GM21390 (cell line): ENCODE measurements around the gene SDHB.

Source experiments
- ATAC-seq: cut with Tn5 transposase; IDR thresholded peaks from one replicate; pipeline ENCODE4 v1.9.1; 2021; ENCODE audit not compliant: unreplicated experiment

SDHB gene

GRCh38 chr1:16970132-16970910, 83.5 kb downstream of the SDHB start:
- ATAC-seq = no peak

- ATAC-seq = no peak
These were observed 84.2 kb downstream of the SDHB start for GRCh38 chr1:16969651-16970050.

DNA sequence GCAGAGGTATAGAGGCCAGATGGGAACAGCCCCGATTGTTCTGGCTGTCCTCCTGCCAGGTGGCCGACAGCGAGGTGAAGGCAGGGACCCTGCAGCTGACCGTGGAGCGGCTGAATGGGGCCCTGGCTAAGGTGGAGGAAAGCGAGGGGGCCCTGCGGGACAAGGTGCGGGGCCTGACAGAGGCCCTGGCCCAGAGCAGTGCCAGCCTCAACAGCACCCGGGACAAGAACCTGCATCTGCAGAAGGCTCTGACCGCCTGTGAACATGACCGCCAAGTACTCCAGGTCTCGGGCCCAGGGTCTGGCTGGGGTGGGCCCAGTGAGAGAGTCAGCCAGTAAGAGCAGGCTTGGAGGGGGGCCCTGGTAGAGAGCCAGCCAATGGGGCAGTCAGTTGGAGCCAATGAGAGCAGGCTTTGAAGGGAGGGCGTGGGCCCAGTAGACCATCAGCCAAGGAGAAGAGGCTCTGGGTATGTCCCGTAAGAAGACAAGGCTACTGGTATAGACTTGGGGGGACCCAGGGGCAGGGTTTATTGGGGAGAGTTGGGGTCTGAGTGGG, 84.7 kb downstream of the SDHB start:
- ATAC-seq = no peak
